K562 (cell line): ENCODE results near the gene DDX41. TPM values are rescaled to one million over a fixed set of nuclear protein-coding genes. Genes with fewer than 3 reads are reported as not detected.

ENCODE experiments used
- BRF1 ChIP-seq: IDR thresholded peaks from 3 replicates; pipeline ENCODE4 v1.6.1; 2011; ENCODE audit warnings: borderline replicate concordance, mild to moderate bottlenecking; ENCODE audit not compliant: insufficient read length; ENCODE audit errors: extremely low read depth
- CBX8 ChIP-seq: fragments of 200-600 bp; sonication (generic); IDR thresholded peaks from 2 replicates; pipeline ENCODE4 v1.6.1; 2012; ENCODE audit warnings: borderline replicate concordance, mixed run types, low read depth, mild to moderate bottlenecking, moderate library complexity, mixed read lengths, low read length, control low read depth, inconsistent platforms; ENCODE audit not compliant: poor library complexity, severe bottlenecking; ENCODE audit errors: extremely low read depth
- DDX20 ChIP-seq: fragments of 450-650 bp; IDR thresholded peaks from 2 replicates; pipeline ENCODE4 v1.6.1; 2016; ENCODE audit warnings: missing genetic modification characterization, low read depth, mild to moderate bottlenecking, missing compliant biosample characterization, moderate library complexity
- FOXM1 ChIP-seq, 2 experiments: fragments of 450-650 bp in 1 of 2; sonication (generic) in 1 of 2; formaldehyde crosslinking in 1 of 2; IDR thresholded peaks; 2 replicates each; pipeline versions ENCODE4 v1.6.1 to v1.9.0; 2017 to 2022; ENCODE audit warnings: low read depth in 2 of 2, mild to moderate bottlenecking in 2 of 2, missing genetic modification reagents in 1 of 2, moderate library complexity in 1 of 2
- GABPB1 ChIP-seq: sonication (generic); formaldehyde crosslinking; IDR thresholded peaks from 2 replicates; pipeline ENCODE4 v1.8.0; 2022; ENCODE audit warnings: mild to moderate bottlenecking, missing genetic modification reagents
- KLF1 ChIP-seq: fragments of 450-650 bp; IDR thresholded peaks from 2 replicates; pipeline ENCODE4 v1.6.1; 2016; ENCODE audit warnings: missing genetic modification characterization, missing compliant biosample characterization
- MEF2D ChIP-seq: conservative IDR thresholded peaks from 2 replicates; pipeline ENCODE4 v1.6.1; 2016; ENCODE audit warnings: low read depth, missing genetic modification characterization, missing compliant biosample characterization
- SMARCB1 ChIP-seq: IDR thresholded peaks from 2 replicates; pipeline ENCODE4 v1.6.1; 2011; ENCODE audit warnings: improper control_type of control experiment, low read depth; ENCODE audit not compliant: insufficient read length
- SOX6 ChIP-seq: fragments of 450-650 bp; IDR thresholded peaks from 2 replicates; pipeline ENCODE4 v1.6.1; 2014; ENCODE audit warnings: mild to moderate bottlenecking
- ZNF133 ChIP-seq: fragments of 250-450 bp; sonication (Bioruptor Pico); IDR thresholded peaks from 2 replicates; pipeline ENCODE4 v1.4.0; 2020; ENCODE audit warnings: mild to moderate bottlenecking
- polyA plus RNA-seq, 8 experiments: library from polyadenylated mRNA; depleted of rRNA in 4 of 8; stranded (reverse) in 5 of 8; unstranded in 3 of 8; fragments of >200 nt; fragmentation: Nextera tagmentation in 2 of 8; fragmentation: Illumina TruSeq in 1 of 8; extraction: Ambion mirVana in 2 of 8; extraction: Trizol in 1 of 8; gene quantifications; 2 replicates each; pipeline versions ENCODE4 v1.2.1 to v1.2.3, GENCODE V29; 2011 to 2014; ENCODE audit warnings: inconsistent platforms in 1 of 8, missing spikeins in 1 of 8
- total RNA-seq, 7 experiments: library from RNA; depleted of rRNA in 6 of 7; stranded (reverse); fragments of >200 nt in 6 of 7; fragmentation: Illumina TruSeq in 2 of 7; extraction: Trizol in 2 of 7; gene quantifications; 2 replicates each; pipeline versions ENCODE4 v1.2.1 to v1.2.3, GENCODE V29; 2011 to 2021; ENCODE audit warnings: low replicate concordance in 1 of 7
- TF ChIP-seq, protein P1 (sequence below): fragments of 150-350 bp; IDR thresholded peaks from 2 replicates; pipeline ENCODE4 v1.6.1; 2014; ENCODE audit warnings: low read depth, mild to moderate bottlenecking, low read length, borderline replicate concordance
- TF ChIP-seq, protein P2 (sequence below), 2 experiments: fragments of 450-650 bp in 1 of 2; IDR thresholded peaks; 2 replicates each; pipeline ENCODE4 v1.6.1; 2011 to 2017; ENCODE audit warnings: low read depth in 2 of 2, antibody characterized with exemption in 1 of 2, borderline replicate concordance in 1 of 2, low read length in 1 of 2, mild to moderate bottlenecking in 1 of 2, mixed read lengths in 1 of 2; ENCODE audit not compliant: control insufficient read depth in 1 of 2
- TF ChIP-seq, protein P3 (sequence below): sonication (generic); formaldehyde crosslinking; IDR thresholded peaks from 2 replicates; pipeline ENCODE4 v1.8.0; 2022; ENCODE audit warnings: mild to moderate bottlenecking, low read depth, missing genetic modification reagents
- TF ChIP-seq, protein P4 (sequence below): sonication (generic); IDR thresholded peaks from 2 replicates; pipeline ENCODE4 v1.6.1; 2016

The DDX41 gene
- total and polyA plus RNA-seq, 9 of the 15 experiments (the other 6 are each of a cell fraction or from before 2014, with no cell fraction given), result 38.2 to 284 (median 116) TPM

DNA sequence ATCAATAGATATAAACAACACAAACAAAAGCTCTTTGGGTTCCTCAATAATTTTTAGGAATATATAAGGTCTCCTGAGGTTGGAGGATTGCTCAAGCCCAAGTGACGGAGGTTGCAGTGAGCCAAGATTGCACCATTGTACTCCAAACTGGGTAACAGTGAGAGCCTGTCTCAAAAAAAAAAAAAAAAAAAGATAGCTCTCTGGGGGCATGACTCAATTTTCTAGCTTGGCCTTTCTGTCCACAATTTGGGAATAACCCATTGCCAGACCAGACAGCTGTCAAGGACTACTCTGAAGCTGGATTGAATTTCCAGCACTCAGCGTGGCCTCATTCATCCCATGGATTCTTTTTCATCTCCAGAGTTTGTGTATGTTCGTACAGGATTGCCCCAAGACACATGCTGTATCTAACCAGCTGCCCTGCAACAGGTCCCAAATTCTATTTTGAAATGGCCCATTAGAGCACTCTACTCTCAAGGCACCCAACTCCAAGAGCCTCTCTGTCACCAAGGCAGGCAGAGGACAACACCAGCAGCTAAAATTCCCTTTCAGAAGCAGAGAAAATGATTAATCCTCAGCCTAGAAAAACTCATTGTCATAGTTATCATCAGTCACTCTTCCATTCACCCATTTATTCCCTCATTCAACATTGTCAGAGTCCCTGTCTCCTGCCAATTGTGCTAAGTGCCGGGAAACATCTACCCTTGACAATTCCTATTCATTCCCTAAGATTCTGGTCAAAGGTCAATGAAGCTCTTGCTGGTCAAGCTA is 28.9 kb upstream of the DDX41 start (continued):
- TF ChIP-seq BRF1 (no peak), MEF2D (tag) (no peak), FOXM1 (IDR thresholded peaks at IDR 0.05; ENCODE audit: low read depth) (no peak), FOXM1 (CRISPR knock-in tag; IDR thresholded peaks at IDR 0.05; ENCODE audit: low read depth) (no peak), CBX8 (no peak), GABPB1 (CRISPR knock-in tag) (no peak), SOX6 (no peak), DDX20 (tag) (no peak), KLF1 (tag) (no peak), SMARCB1 (no peak), ZNF133 (CRISPR knock-in tag) (no peak)
- TF ChIP-seq, protein P1, sequence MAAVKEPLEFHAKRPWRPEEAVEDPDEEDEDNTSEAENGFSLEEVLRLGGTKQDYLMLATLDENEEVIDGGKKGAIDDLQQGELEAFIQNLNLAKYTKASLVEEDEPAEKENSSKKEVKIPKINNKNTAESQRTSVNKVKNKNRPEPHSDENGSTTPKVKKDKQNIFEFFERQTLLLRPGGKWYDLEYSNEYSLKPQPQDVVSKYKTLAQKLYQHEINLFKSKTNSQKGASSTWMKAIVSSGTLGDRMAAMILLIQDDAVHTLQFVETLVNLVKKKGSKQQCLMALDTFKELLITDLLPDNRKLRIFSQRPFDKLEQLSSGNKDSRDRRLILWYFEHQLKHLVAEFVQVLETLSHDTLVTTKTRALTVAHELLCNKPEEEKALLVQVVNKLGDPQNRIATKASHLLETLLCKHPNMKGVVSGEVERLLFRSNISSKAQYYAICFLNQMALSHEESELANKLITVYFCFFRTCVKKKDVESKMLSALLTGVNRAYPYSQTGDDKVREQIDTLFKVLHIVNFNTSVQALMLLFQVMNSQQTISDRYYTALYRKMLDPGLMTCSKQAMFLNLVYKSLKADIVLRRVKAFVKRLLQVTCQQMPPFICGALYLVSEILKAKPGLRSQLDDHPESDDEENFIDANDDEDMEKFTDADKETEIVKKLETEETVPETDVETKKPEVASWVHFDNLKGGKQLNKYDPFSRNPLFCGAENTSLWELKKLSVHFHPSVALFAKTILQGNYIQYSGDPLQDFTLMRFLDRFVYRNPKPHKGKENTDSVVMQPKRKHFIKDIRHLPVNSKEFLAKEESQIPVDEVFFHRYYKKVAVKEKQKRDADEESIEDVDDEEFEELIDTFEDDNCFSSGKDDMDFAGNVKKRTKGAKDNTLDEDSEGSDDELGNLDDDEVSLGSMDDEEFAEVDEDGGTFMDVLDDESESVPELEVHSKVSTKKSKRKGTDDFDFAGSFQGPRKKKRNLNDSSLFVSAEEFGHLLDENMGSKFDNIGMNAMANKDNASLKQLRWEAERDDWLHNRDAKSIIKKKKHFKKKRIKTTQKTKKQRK, result no peak
- TF ChIP-seq, protein P2, sequence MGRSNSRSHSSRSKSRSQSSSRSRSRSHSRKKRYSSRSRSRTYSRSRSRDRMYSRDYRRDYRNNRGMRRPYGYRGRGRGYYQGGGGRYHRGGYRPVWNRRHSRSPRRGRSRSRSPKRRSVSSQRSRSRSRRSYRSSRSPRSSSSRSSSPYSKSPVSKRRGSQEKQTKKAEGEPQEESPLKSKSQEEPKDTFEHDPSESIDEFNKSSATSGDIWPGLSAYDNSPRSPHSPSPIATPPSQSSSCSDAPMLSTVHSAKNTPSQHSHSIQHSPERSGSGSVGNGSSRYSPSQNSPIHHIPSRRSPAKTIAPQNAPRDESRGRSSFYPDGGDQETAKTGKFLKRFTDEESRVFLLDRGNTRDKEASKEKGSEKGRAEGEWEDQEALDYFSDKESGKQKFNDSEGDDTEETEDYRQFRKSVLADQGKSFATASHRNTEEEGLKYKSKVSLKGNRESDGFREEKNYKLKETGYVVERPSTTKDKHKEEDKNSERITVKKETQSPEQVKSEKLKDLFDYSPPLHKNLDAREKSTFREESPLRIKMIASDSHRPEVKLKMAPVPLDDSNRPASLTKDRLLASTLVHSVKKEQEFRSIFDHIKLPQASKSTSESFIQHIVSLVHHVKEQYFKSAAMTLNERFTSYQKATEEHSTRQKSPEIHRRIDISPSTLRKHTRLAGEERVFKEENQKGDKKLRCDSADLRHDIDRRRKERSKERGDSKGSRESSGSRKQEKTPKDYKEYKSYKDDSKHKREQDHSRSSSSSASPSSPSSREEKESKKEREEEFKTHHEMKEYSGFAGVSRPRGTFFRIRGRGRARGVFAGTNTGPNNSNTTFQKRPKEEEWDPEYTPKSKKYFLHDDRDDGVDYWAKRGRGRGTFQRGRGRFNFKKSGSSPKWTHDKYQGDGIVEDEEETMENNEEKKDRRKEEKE (IDR thresholded peaks at IDR 0.05; ENCODE audit: borderline replicate concordance in 1 of 2, control insufficient read depth in 1 of 2, low read depth in 2 of 2, low read length in 1 of 2), result no peak
- TF ChIP-seq, protein P3, sequence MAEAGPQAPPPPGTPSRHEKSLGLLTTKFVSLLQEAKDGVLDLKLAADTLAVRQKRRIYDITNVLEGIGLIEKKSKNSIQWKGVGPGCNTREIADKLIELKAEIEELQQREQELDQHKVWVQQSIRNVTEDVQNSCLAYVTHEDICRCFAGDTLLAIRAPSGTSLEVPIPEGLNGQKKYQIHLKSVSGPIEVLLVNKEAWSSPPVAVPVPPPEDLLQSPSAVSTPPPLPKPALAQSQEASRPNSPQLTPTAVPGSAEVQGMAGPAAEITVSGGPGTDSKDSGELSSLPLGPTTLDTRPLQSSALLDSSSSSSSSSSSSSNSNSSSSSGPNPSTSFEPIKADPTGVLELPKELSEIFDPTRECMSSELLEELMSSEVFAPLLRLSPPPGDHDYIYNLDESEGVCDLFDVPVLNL, result no peak
- TF ChIP-seq, protein P4, sequence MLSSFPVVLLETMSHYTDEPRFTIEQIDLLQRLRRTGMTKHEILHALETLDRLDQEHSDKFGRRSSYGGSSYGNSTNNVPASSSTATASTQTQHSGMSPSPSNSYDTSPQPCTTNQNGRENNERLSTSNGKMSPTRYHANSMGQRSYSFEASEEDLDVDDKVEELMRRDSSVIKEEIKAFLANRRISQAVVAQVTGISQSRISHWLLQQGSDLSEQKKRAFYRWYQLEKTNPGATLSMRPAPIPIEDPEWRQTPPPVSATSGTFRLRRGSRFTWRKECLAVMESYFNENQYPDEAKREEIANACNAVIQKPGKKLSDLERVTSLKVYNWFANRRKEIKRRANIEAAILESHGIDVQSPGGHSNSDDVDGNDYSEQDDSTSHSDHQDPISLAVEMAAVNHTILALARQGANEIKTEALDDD, result no peak
